CD4-positive, CD25-positive, alpha-beta regulatory T cell (primary cell): ENCODE data around the gene OR4D1. TPM values are rescaled to one million over a fixed set of nuclear protein-coding genes. Genes with fewer than 3 reads are reported as not detected.

Source experiments
- ATAC-seq, 2 donors: fragments of 150-1000 bp; cut with Tn5 transposase; one replicate each; pipeline ENCODE4 v1.10.0; 2021; ENCODE audit warnings: low read depth in 2 of 2, moderate number of reproducible peaks in 2 of 2, moderate library complexity in 1 of 2
- DNase-seq, 3 donors: peaks; one replicate each; pipeline versions ENCODE4 v3.0.0 to v3.0.0-alpha.2; 2012 to 2022; ENCODE audit warnings: mixed read lengths in 1 of 3
- H3K27ac ChIP-seq: one replicate; pipeline ENCODE4 v1.7.0; 2013; ENCODE audit warnings: mild to moderate bottlenecking, low read length; ENCODE audit not compliant: insufficient read depth, poor library complexity, severe bottlenecking
- H3K27me3 ChIP-seq: one replicate; pipeline ENCODE4 v1.7.0; 2013; ENCODE audit warnings: low read length; ENCODE audit not compliant: control insufficient read depth, insufficient read depth
- H3K36me3 ChIP-seq: one replicate; pipeline ENCODE4 v1.7.0; 2013; ENCODE audit warnings: mild to moderate bottlenecking, low read length, moderate library complexity; ENCODE audit not compliant: control insufficient read depth, insufficient read depth
- H3K4me1 ChIP-seq: 2 replicates; pipeline ENCODE4 v1.7.0; 2013; ENCODE audit warnings: mild to moderate bottlenecking, low read length; ENCODE audit not compliant: insufficient read depth, control insufficient read depth, poor library complexity, severe bottlenecking
- H3K4me3 ChIP-seq: one replicate; pipeline ENCODE4 v1.7.0; 2013; ENCODE audit warnings: low read depth, mild to moderate bottlenecking, low read length, moderate library complexity
- H3K9me3 ChIP-seq, 2 experiments: 1 replicate in 1 of 2; 2 replicates in 1 of 2; pipeline ENCODE4 v1.7.0; 2013; ENCODE audit warnings: low read length in 2 of 2, mild to moderate bottlenecking in 1 of 2, moderate library complexity in 1 of 2; ENCODE audit not compliant: control insufficient read depth in 2 of 2
- H3K27ac Mint-ChIP-seq, 3 donors: one replicate each; pipeline ENCODE4 v1.8.0; 2020 to 2022; ENCODE audit warnings: mild to moderate bottlenecking in 3 of 3, mixed read lengths in 3 of 3, moderate library complexity in 2 of 3
- H3K27me3 Mint-ChIP-seq: one replicate; pipeline ENCODE4 v1.8.0; 2022; ENCODE audit warnings: mild to moderate bottlenecking, mixed read lengths
- H3K36me3 Mint-ChIP-seq: one replicate; pipeline ENCODE4 v1.8.0; 2020; ENCODE audit warnings: mixed read lengths
- H3K4me1 Mint-ChIP-seq, 4 donors: one replicate each; pipeline ENCODE4 v1.8.0; 2020 to 2022; ENCODE audit warnings: mixed read lengths in 4 of 4, mild to moderate bottlenecking in 1 of 4
- H3K4me3 Mint-ChIP-seq, 4 donors: one replicate each; pipeline ENCODE4 v1.8.0; 2020 to 2022; ENCODE audit warnings: mild to moderate bottlenecking in 4 of 4, mixed read lengths in 4 of 4, moderate library complexity in 3 of 4
- H3K9me3 Mint-ChIP-seq, 7 donors: one replicate each; pipeline ENCODE4 v1.8.0; 2020 to 2022; ENCODE audit warnings: mixed read lengths in 7 of 7, mild to moderate bottlenecking in 3 of 7, moderate library complexity in 2 of 7
- polyA plus RNA-seq, 4 donors: library from polyadenylated mRNA; unstranded; fragments of 300-500 nt; fragmentation: Illumina TruSeq; gene quantifications; one replicate each; pipeline ENCODE4 v1.2.3, GENCODE V29; 2021
- total RNA-seq: library from RNA; stranded (reverse); gene quantifications from one replicate; pipeline ENCODE4 v1.2.3, GENCODE V29; 2022

The OR4D1 gene
- total and polyA plus RNA-seq, 5 donors from 2014 or later, result 0.42 to 1.1 (median 0.72) TPM

- ATAC-seq, result no peak
- H3K36me3 Mint-ChIP-seq, result peaks cover 3% of the 10 kb centered on the region
- Histone ChIP-seq H3K9me3 (no peaks in the 10 kb centered on the region), H3K27me3 (no peaks in the 10 kb centered on the region), H3K4me1 (peaks cover 27% of the 10 kb centered on the region), H3K27ac (peak overlapping the region; percentile 43), H3K4me3 (peak overlapping the region; percentile 60), H3K36me3 (no peaks in the 10 kb centered on the region)
- H3K9me3 Mint-ChIP-seq, result no peaks in the 10 kb centered on the region
- peak in 1 of 3 donors; percentile 41 for DNase-seq
- H3K27ac Mint-ChIP-seq, result peak overlapping the region; percentile 81 to 92 (median 87)
- H3K4me3 Mint-ChIP-seq, result peak overlapping the region in 3 of 4 donors; percentile 63 to 84 (median 75)
- H3K27me3 Mint-ChIP-seq, result peaks cover 30% of the 10 kb centered on the region
- peaks cover 31 to 46% (median 39%) of the 10 kb centered on the region in 4 donors for H3K4me1 Mint-ChIP-seq
Observed at GRCh38 chr17:58170622-58171021, 22.4 kb downstream of the OR4D1 start.

DNA sequence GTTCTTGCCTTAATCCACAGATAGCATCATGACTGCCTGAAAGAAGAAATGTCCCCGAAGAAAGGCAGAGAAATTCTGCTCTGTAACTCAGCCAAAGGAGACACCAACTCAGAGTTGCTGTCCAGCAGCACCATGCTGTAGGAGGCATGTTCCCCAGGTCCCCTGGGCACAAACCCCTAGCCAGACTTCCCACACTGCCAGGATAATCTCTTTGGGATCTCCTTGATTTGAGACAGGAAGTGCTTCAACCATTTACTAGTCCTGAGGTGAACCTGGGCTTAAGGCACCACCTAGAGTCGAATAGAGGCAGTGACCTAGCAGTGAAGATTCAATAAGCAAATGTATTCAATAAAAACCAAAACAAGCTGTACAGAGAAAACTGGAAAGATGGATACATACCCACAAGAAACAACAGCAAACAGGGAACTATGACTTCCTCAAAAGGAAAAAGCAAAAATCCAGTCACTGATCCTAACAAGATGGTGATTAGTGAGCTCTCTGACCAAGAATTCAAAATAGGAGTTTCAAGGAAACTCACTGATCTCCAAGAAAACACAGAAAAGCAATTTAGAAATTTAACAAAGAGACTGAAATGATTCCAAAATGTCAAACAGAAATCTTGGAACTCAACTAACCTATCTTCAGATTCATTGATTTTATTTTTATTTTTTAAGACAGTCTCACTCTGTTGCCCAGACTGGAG lies 24.3 kb downstream of the OR4D1 start:
- Mint-ChIP-seq H3K4me3 (peak overlapping the region in 3 of 4 donors; percentile 27 to 57 (median 32)), H3K27ac (peak overlapping the region in 1 of 3 donors; percentile 65), H3K36me3 (peaks cover 3% of the 10 kb centered on the region), H3K27me3 (peaks cover 26% of the 10 kb centered on the region), H3K4me1 (peaks cover 31 to 42% (median 36%) of the 10 kb centered on the region in 4 donors), H3K9me3 (no peaks in the 10 kb centered on the region)
- ATAC-seq, result peak; percentile 79 to 89
- H3K4me1 ChIP-seq, result peaks cover 27% of the 10 kb centered on the region
- DNase-seq, result peak; percentile 25 to 84 (median 63)
- no peaks in the 10 kb centered on the region for H3K36me3 ChIP-seq
- H3K9me3 ChIP-seq, result no peaks in the 10 kb centered on the region
- no peak overlapping the region for H3K4me3 ChIP-seq
- no peak overlapping the region for H3K27ac ChIP-seq
- no peaks in the 10 kb centered on the region for H3K27me3 ChIP-seq

DNA sequence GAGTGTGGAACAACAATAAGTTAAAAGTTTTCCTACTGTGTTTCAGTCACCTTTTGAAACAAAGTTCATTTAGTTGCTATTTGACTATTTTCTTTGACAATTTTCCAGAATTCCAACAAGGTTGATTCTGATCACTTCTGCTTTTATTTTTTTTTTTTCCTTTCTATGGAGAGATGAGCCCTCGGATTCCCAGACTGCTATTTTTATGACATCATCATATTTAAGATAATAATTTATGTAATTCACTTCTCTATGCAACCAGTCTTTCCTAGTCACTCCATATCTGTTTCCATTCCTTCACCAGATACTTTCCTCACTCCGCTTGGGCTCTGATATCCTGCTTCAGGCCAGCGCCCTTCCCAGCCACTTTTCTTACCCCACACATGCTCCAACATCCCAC lies 26.7 kb downstream of the OR4D1 start:
- H3K27ac ChIP-seq, result no peak overlapping the region
- no peaks in the 10 kb centered on the region for H3K36me3 Mint-ChIP-seq
- peaks cover 22 to 35% (median 26%) of the 10 kb centered on the region in 4 donors for H3K4me1 Mint-ChIP-seq
- H3K9me3 Mint-ChIP-seq, result no peaks in the 10 kb centered on the region
- H3K27me3 Mint-ChIP-seq, result peaks cover 31% of the 10 kb centered on the region
- H3K4me3 Mint-ChIP-seq, result no peak overlapping the region
- H3K9me3 ChIP-seq, result no peaks in the 10 kb centered on the region
- H3K27ac Mint-ChIP-seq, result no peak overlapping the region
- no peak overlapping the region for H3K4me3 ChIP-seq
- DNase-seq, result no peak
- ATAC-seq, result no peak
- no peaks in the 10 kb centered on the region for H3K36me3 ChIP-seq
- peaks cover 18% of the 10 kb centered on the region for H3K4me1 ChIP-seq
- H3K27me3 ChIP-seq, result no peaks in the 10 kb centered on the region

DNA sequence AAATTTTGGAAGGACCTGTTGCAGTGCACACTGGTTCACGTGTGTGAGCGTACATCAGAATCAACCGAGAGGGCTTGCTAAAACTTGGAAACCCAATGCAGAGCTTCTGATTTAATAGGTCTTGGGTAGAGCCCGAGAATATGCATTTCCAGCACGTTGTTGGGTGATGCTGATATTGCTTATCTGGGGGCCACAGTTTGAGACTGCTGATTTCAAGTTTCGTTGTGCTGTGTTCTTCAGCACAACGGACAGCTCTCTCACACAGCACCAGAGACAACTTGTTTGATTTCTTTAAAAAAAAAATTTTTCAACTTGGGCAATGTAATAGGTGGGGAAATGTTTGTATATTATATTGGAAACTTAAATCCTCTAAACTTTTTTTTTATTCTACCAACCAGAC lies 28.0 kb downstream of the OR4D1 start:
- no peaks in the 10 kb centered on the region for H3K36me3 ChIP-seq
- Mint-ChIP-seq H3K4me3 (no peak overlapping the region), H3K4me1 (peaks cover 13 to 23% (median 14%) of the 10 kb centered on the region in 4 donors), H3K9me3 (no peaks in the 10 kb centered on the region), H3K27me3 (peaks cover 31% of the 10 kb centered on the region), H3K27ac (no peak overlapping the region), H3K36me3 (no peaks in the 10 kb centered on the region)
- ATAC-seq (no peak), DNase-seq (no peak)
- peaks cover 7% of the 10 kb centered on the region for H3K4me1 ChIP-seq
- no peak overlapping the region for H3K27ac ChIP-seq
- H3K27me3 ChIP-seq, result no peaks in the 10 kb centered on the region
- no peaks in the 10 kb centered on the region for H3K9me3 ChIP-seq
- H3K4me3 ChIP-seq, result no peak overlapping the region

DNA sequence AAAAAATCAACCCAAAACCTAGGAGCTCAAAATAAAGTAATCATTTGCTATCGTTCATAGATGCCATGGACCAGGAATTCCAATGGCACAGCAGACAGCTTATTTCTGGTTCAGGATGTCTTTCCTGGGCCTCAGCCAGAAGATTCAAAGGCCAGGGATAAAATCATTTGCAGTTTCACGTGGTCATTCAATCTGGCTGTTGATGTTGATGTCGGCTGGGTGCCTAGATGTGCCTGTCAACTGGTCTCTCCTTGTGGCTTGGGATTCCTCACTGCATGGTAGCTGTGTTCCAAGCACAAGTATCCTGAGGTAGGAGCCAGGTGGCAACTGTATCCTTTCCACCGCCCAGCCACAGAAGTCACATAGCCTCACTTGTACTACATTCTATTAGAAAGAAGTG lies 33.6 kb downstream of the OR4D1 start:
- Histone ChIP-seq H3K4me3 (no peak overlapping the region), H3K4me1 (no peaks in the 10 kb centered on the region), H3K27ac (no peak overlapping the region), H3K36me3 (no peaks in the 10 kb centered on the region), H3K27me3 (no peaks in the 10 kb centered on the region), H3K9me3 (no peaks in the 10 kb centered on the region)
- Mint-ChIP-seq H3K9me3 (no peaks in the 10 kb centered on the region), H3K27ac (no peak overlapping the region), H3K27me3 (peaks cover 12% of the 10 kb centered on the region), H3K4me1 (peaks cover 0 to 4% (median 1%) of the 10 kb centered on the region in 4 donors), H3K4me3 (no peak overlapping the region), H3K36me3 (no peaks in the 10 kb centered on the region)
- no peak for DNase-seq
- ATAC-seq, result no peak

DNA sequence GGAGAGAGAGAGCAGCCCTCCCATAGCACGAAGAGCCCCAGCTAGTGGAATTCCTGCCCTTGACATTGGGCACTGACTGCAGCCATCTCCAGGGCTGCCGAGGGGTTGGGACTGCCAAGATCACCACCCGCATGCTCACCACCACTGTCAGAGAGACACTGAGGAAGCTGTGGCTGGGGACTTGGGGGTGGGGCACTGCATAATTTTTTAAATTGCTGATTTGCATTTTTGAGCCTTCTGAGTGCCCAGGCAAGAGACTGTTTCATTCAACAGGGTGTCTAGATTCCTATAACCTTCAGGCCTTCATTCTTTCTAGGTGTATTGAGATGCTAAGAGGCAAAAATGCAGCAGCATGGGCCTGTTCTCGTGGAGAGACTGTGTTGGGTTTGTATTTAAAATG lies 35.3 kb downstream of the OR4D1 start:
- Histone ChIP-seq H3K4me1 (no peaks in the 10 kb centered on the region), H3K27me3 (no peaks in the 10 kb centered on the region), H3K4me3 (no peak overlapping the region), H3K9me3 (no peaks in the 10 kb centered on the region), H3K36me3 (no peaks in the 10 kb centered on the region), H3K27ac (no peak overlapping the region)
- no peak for DNase-seq
- Mint-ChIP-seq H3K27ac (no peak overlapping the region), H3K9me3 (no peaks in the 10 kb centered on the region), H3K36me3 (no peaks in the 10 kb centered on the region), H3K4me1 (peaks cover 0 to 4% (median 1%) of the 10 kb centered on the region in 4 donors), H3K27me3 (peaks cover 18% of the 10 kb centered on the region), H3K4me3 (no peak overlapping the region)
- ATAC-seq, result no peak

- H3K27me3 ChIP-seq, result no peaks in the 10 kb centered on the region
- H3K4me3 Mint-ChIP-seq, result no peak overlapping the region
- H3K36me3 ChIP-seq, result no peaks in the 10 kb centered on the region
- H3K27ac ChIP-seq, result no peak overlapping the region
- no peaks in the 10 kb centered on the region for H3K36me3 Mint-ChIP-seq
- no peak for ATAC-seq
- H3K27ac Mint-ChIP-seq, result no peak overlapping the region
- no peaks in the 10 kb centered on the region for H3K9me3 ChIP-seq
- peaks cover 0 to 3% (median 1%) of the 10 kb centered on the region in 4 donors for H3K4me1 Mint-ChIP-seq
- no peak overlapping the region for H3K4me3 ChIP-seq
- H3K27me3 Mint-ChIP-seq, result peaks cover 15% of the 10 kb centered on the region
- DNase-seq, result no peak
- no peaks in the 10 kb centered on the region for H3K9me3 Mint-ChIP-seq
- no peaks in the 10 kb centered on the region for H3K4me1 ChIP-seq
Observed at GRCh38 chr17:58184308-58184985, 36.3 kb downstream of the OR4D1 start.
